ENCODE results near the gene MARCHF11.

GRCh38 chr5:16179511-16179935 is at the start of gene MARCHF11:
- TF ChIP-seq POLR2A (IDR thresholded peaks at IDR 0.05; ENCODE audit: low read depth, low read length) = no peak
- TF ChIP-seq POLR2AphosphoS5 (IDR thresholded peaks at IDR 0.05; ENCODE audit: low read depth, low read length) = no peak
- TF ChIP-seq TAF1 (IDR thresholded peaks at IDR 0.05; ENCODE audit: low read depth, low read length) = no peak
- TF ChIP-seq SPI1 (IDR thresholded peaks at IDR 0.05; ENCODE audit: low read depth, low read length) = no peak
- TF ChIP-seq PAX5 (IDR thresholded peaks at IDR 0.05; ENCODE audit: insufficient read depth, low read length, severe bottlenecking) = no peak
